SU-DHL-6 (cell line): ENCODE measurements around the gene INTS6.

Experiments
- CTCF ChIP-seq: fragments of 200-600 bp; sonication (generic); IDR thresholded peaks from one replicate; pipeline ENCODE4 v1.5.1; 2017; ENCODE audit warnings: antibody characterized with exemption, mild to moderate bottlenecking, low read length, moderate library complexity; ENCODE audit not compliant: insufficient read depth, poor library complexity, severe bottlenecking
- EZH2phosphoT487 ChIP-seq: fragments of 200-600 bp; sonication (generic), shearing (Covaris generic); conservative IDR thresholded peaks from 2 replicates; pipeline ENCODE4 v1.6.1; 2018; ENCODE audit warnings: mild to moderate bottlenecking, antibody characterized with exemption, low read length, moderate library complexity, mixed read lengths

GRCh38 chr13:51437550-51438127 is 15.2 kb downstream of the INTS6 start:
- TF ChIP-seq CTCF (no peak), EZH2phosphoT487 (no peak)
